ENCODE results near the gene BCL3. TPM values are rescaled to one million over a fixed set of nuclear protein-coding genes. Genes with fewer than 3 reads are reported as not detected.

The BCL3 gene
- total and polyA plus RNA-seq, 2 of the 4 experiments (the other 2 are of a cell fraction) = 1.6 to 26.0 TPM

DNA sequence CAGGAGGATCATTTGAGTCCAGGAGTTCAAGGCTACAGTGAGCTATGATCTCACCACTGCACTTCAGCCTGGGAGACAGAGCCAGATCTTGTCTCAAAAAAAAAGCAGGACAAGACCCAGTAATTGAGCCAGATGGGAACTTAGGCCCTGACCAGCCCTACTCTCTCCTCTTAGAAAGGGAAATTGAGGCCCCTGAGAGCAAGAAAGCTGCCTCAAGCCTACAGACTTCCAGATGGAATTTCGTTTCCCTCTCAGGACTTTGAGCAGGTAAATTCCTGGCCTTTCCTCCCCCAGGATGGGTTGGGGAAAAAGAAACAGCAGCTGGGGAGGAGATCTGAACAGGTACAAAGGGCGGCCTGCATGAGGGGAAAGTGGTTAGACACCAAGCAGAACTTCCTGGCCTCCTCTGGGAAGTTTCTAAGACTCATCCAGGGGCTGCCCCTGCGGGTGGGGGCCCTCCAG, 3.6 kb upstream of the BCL3 start:
- Histone ChIP-seq H3K14ac (replicated peaks; ENCODE audit: low read depth, low read length) (peak overlapping the region; percentile 85), H2AK5ac (ENCODE audit: low read depth, low read length) (peak overlapping the region; percentile 93), H3K4ac (ENCODE audit: low read depth, low read length) (peak overlapping the region; percentile 98), H3K36me3 (ENCODE audit: control insufficient read depth, insufficient read depth, low read length) (peaks cover 2% of the 10 kb centered on the region; the same call in 1 of the 2 replicates), H4K8ac (ENCODE audit: low read depth in 2 of 2, low read length in 2 of 2) (peak overlapping the region; percentile 55 to 71), H3K56ac (ENCODE audit: extremely low read depth, insufficient read depth, low read length) (no peak overlapping the region), H2AK9ac (replicated peaks; ENCODE audit: low read depth, low read length, poor library complexity) (peak overlapping the region; percentile 92), H3K23ac (ENCODE audit: low read depth, low read length) (peak overlapping the region; percentile 88), H3K79me1 (ENCODE audit: low read depth in 1 of 2, low read length in 2 of 2) (peaks cover 4 to 29% of the 10 kb centered on the region in 2 experiments; a peak in 3 of 4 replicates), H3K27me3 (ENCODE audit: control insufficient read depth, insufficient read depth, low read length) (no peaks in the 10 kb centered on the region), H3K18ac (ENCODE audit: low read depth, low read length) (peak overlapping the region; percentile 88), H4K20me1 (ENCODE audit: insufficient read depth, low read length) (peaks cover 5% of the 10 kb centered on the region), H3K4me2 (ENCODE audit: low read depth, low read length) (no peak overlapping the region; the same call in 1 of the 2 replicates), H3K9me1 (ENCODE audit: insufficient read depth, low read length) (peaks cover 17% of the 10 kb centered on the region), H2AFZ (replicated peaks; ENCODE audit: low read length, poor library complexity) (peak overlapping the region; percentile 86), H4K91ac (ENCODE audit: insufficient read depth, low read depth, low read length) (peak overlapping the region; percentile 91), H2BK120ac (ENCODE audit: low read depth, low read length) (peak overlapping the region; percentile 96), H3K4me1 (ENCODE audit: control insufficient read depth, insufficient read depth, low read length) (peaks cover 30% of the 10 kb centered on the region), H4K5ac (ENCODE audit: low read depth, low read length) (peak overlapping the region; percentile 79), H3K4me3 (ENCODE audit: insufficient read depth, low read depth, low read length) (no peak overlapping the region), H3K9ac (ENCODE audit: low read depth, low read length) (peak overlapping the region; percentile 41; the same call in 1 of the 2 replicates), H2BK5ac (ENCODE audit: low read depth, low read length, poor library complexity, severe bottlenecking) (peak overlapping the region; percentile 51), H2BK20ac (ENCODE audit: low read depth, low read length) (peak overlapping the region; percentile 96), H2BK15ac (ENCODE audit: low read depth, low read length) (peak overlapping the region; percentile 87; the same call in 2 of the 3 replicates), H3K27ac (ENCODE audit: insufficient read depth, low read length) (peak overlapping the region; percentile 31), H3K9me3 (ENCODE audit: control insufficient read depth, insufficient read depth, low read length) (no peaks in the 10 kb centered on the region)
- ChIA-PET CTCF (interaction anchor here (1.1 to 1.4 kb wide), 3 partner anchors 8 to 21 kb away, joined by 3 to 7 read pairs (median 4); no protein-coding TSS in a partner anchor), POLR2A (ENCODE audit: unreplicated experiment) (interaction anchor here (0.6 kb wide), 1 partner anchor 12 kb away, joined by 3 read pairs; no protein-coding TSS in a partner anchor)
- BruUV-seq (replicated peaks) = no TSS peak
- TF ChIP-seq CEBPB (IDR thresholded peaks at IDR 0.05; ENCODE audit: low read depth, low read length) (no peak), SMC3 (IDR thresholded peaks at IDR 0.05; ENCODE audit: low read depth, low read length) (no peak), BHLHE40 (IDR thresholded peaks at IDR 0.05; ENCODE audit: low read depth, low read length) (no peak), MAFK (IDR thresholded peaks at IDR 0.05; ENCODE audit: low read depth, low read length) (no peak), POLR2A (IDR thresholded peaks at IDR 0.05; ENCODE audit: low read depth, low read length) (no peak), USF2 (IDR thresholded peaks at IDR 0.05; ENCODE audit: low read depth, low read length) (no peak), FOS (IDR thresholded peaks at IDR 0.05; ENCODE audit: low read depth, low read length) (no peak), NFE2L2 (IDR thresholded peaks at IDR 0.05; ENCODE audit: low read depth, low read length) (no peak)
- dilution Hi-C loops (cut with HindIII; ENCODE audit: low sequenced_read_pairs, unreplicated experiment) (no loop called here), intact Hi-C loops (cut with micrococcal nuclease) (no loop called here), in situ Hi-C loops (cut with MboI; ENCODE audit: low sequenced_read_pairs) (no loop called here)
- no peak for ATAC-seq (ENCODE audit: low read depth)
- no peak for DNase-seq
- no CpG with 5 or more reads among the region's 3 CpGs for WGBS, 2 experiments (ENCODE audit: extremely low coverage in 2 of 2, insufficient read length in 1 of 2)
